K562 (cell line): Measurements from ENCODE around the gene HIVEP1. TPM values are rescaled to one million over a fixed set of nuclear protein-coding genes. Genes with fewer than 3 reads are reported as not detected.

ENCODE experiments used
- ATAC-seq: fragments of 200-7000 bp; cut with Tn5 transposase; 3 replicates; pipeline ENCODE4 v1.9.1; 2020; ENCODE audit warnings: moderate library complexity
- BruUV-seq: library from RNA; stranded (reverse); fragments of 400-500 nt; replicated peaks from 2 replicates; lab custom pipeline; 2021; lab: Mats Ljungman, UMichigan
- CTCF ChIA-PET: fragments of 300-600 bp; formaldehyde crosslinking; extraction: SDS; loops from one replicate; lab custom pipeline; 2021; ENCODE audit warnings: low intra/inter-chr PET ratio; lab: Yijun Ruan, JAX
- POLR2A ChIA-PET: fragments of 300-600, 350-650 bp; sonication (Branson Sonifier 250); formaldehyde crosslinking; extraction: SDS; loops from one replicate; lab custom pipeline; 2021; ENCODE audit warnings: antibody characterized with exemption, inconsistent platforms; lab: Yijun Ruan, JAX
- DNase-seq, 4 experiments: peaks; one replicate each; pipeline versions ENCODE4 v3.0.0 to v3.0.0-alpha.2; 2011 to 2018; ENCODE audit warnings: low spot score in 3 of 4, mixed read lengths in 3 of 4; ENCODE audit errors: extremely low read depth in 1 of 4
- FAIRE-seq: peaks from 2 replicates; lab custom pipeline; 2011; peaks lifted over from hg19 to GRCh38; lab: Jason Lieb, UNC
- H2AFZ ChIP-seq: 2 replicates; pipeline ENCODE4 v1.6.0; 2011; ENCODE audit warnings: low read depth, low read length, control low read depth, inconsistent platforms
- H3K27ac ChIP-seq: fragments of 200-600 bp; 3 replicates; pipeline ENCODE4 v1.8.0; 2011; ENCODE audit warnings: low read depth, mild to moderate bottlenecking, control low read depth, inconsistent platforms, low read length, moderate library complexity, mixed read lengths; ENCODE audit errors: extremely low read depth
- H3K27me3 ChIP-seq, 2 experiments: fragments of 300-600 bp in 1 of 2; 2 replicates in 1 of 2; 3 replicates in 1 of 2; pipeline versions ENCODE4 v1.6.0 to v1.8.0; 2011; ENCODE audit warnings: inconsistent platforms in 2 of 2, low read length in 2 of 2, mild to moderate bottlenecking in 1 of 2, mixed read lengths in 1 of 2, moderate library complexity in 1 of 2; ENCODE audit not compliant: control insufficient read depth in 2 of 2, insufficient read depth in 2 of 2
- H3K36me3 ChIP-seq: fragments of 300-600 bp; 3 replicates; pipeline ENCODE4 v1.8.0; 2011; ENCODE audit warnings: mild to moderate bottlenecking, low read length, inconsistent platforms; ENCODE audit not compliant: control insufficient read depth, insufficient read depth
- H3K4me1 ChIP-seq, 2 experiments: fragments of 200-600 bp in 1 of 2; replicated peaks in 1 of 2; 2 replicates in 1 of 2; 3 replicates in 1 of 2; pipeline versions ENCODE4 v1.5.1 to v1.8.0; 2011; ENCODE audit warnings: inconsistent platforms in 2 of 2, low read length in 2 of 2, mild to moderate bottlenecking in 1 of 2, mixed read lengths in 1 of 2, moderate library complexity in 1 of 2; ENCODE audit not compliant: control insufficient read depth in 2 of 2, insufficient read depth in 2 of 2
- H3K4me2 ChIP-seq: 2 replicates; pipeline ENCODE4 v1.6.1; 2011; ENCODE audit warnings: low read length, control low read depth, inconsistent platforms, mixed read lengths; ENCODE audit not compliant: insufficient read depth
- H3K4me3 ChIP-seq: fragments of 200-600 bp; sonication (generic), shearing (Covaris generic); 2 replicates; pipeline ENCODE4 v1.5.1; 2016; ENCODE audit warnings: control low read depth, inconsistent platforms
- H3K79me2 ChIP-seq: fragments of 200-600 bp; 3 replicates; pipeline ENCODE4 v1.8.0; 2011; ENCODE audit warnings: low read length, inconsistent platforms; ENCODE audit not compliant: control insufficient read depth, insufficient read depth
- H3K9ac ChIP-seq, 2 experiments: 2 replicates each; pipeline versions ENCODE4 v1.6.0 to v1.6.1; 2011; ENCODE audit warnings: low read depth in 2 of 2, low read length in 2 of 2, control low read depth in 1 of 2, inconsistent platforms in 1 of 2, mild to moderate bottlenecking in 1 of 2, mixed read lengths in 1 of 2; ENCODE audit not compliant: insufficient read depth in 1 of 2
- H3K9me1 ChIP-seq: one replicate; pipeline ENCODE4 v1.6.0; 2011; ENCODE audit warnings: inconsistent platforms, mild to moderate bottlenecking, low read length, moderate library complexity; ENCODE audit not compliant: control insufficient read depth, insufficient read depth
- H3K9me3 ChIP-seq: replicated peaks from 2 replicates; pipeline ENCODE4 v1.5.1; 2011; ENCODE audit warnings: low read depth, low read length, inconsistent platforms; ENCODE audit not compliant: control insufficient read depth, insufficient read depth
- H4K20me1 ChIP-seq: replicated peaks from 2 replicates; pipeline ENCODE4 v1.6.1; 2011; ENCODE audit warnings: low read length, inconsistent platforms, mixed read lengths; ENCODE audit not compliant: control insufficient read depth, insufficient read depth
- CBX2 ChIP-seq: fragments of 200-600 bp; sonication (generic); IDR thresholded peaks from one replicate; pipeline ENCODE4 v1.6.1; 2012; ENCODE audit warnings: mild to moderate bottlenecking, low read length, inconsistent platforms; ENCODE audit not compliant: insufficient read depth, poor library complexity, severe bottlenecking
- ERF ChIP-seq: fragments of 450-650 bp; formaldehyde crosslinking; IDR thresholded peaks from 2 replicates; pipeline ENCODE4 v1.4.0; 2020; ENCODE audit warnings: mild to moderate bottlenecking, mixed read lengths
- FOXM1 ChIP-seq, 2 experiments: fragments of 450-650 bp in 1 of 2; sonication (generic) in 1 of 2; formaldehyde crosslinking in 1 of 2; IDR thresholded peaks; 2 replicates each; pipeline versions ENCODE4 v1.6.1 to v1.9.0; 2017 to 2022; ENCODE audit warnings: low read depth in 2 of 2, mild to moderate bottlenecking in 2 of 2, missing genetic modification reagents in 1 of 2, moderate library complexity in 1 of 2
- MAX ChIP-seq: sonication (generic); formaldehyde crosslinking; IDR thresholded peaks from 2 replicates; pipeline ENCODE4 v1.9.0; 2022; ENCODE audit warnings: mild to moderate bottlenecking, missing genetic modification reagents
- MGA ChIP-seq: fragments of 450-650 bp; IDR thresholded peaks from 2 replicates; pipeline ENCODE4 v1.6.1; 2016; ENCODE audit warnings: mild to moderate bottlenecking, moderate library complexity
- NFE2 ChIP-seq: IDR thresholded peaks from 2 replicates; pipeline ENCODE4 v1.6.1; 2014; ENCODE audit warnings: antibody characterized with exemption, low read depth
- RBBP5 ChIP-seq: fragments of 200-600 bp; sonication (generic); IDR thresholded peaks from 2 replicates; pipeline ENCODE4 v1.6.1; 2012; ENCODE audit warnings: borderline replicate concordance, mild to moderate bottlenecking, low read length, control low read depth, inconsistent platforms; ENCODE audit not compliant: insufficient read depth, poor library complexity, severe bottlenecking
- SRSF7 ChIP-seq: fragments of 200-400 bp; formaldehyde crosslinking; optimal IDR thresholded peaks from 2 replicates; pipeline ENCODE3; 2017; ENCODE audit warnings: mild to moderate bottlenecking, low read depth, low read length
- TRIM28 ChIP-seq: fragments of 450-650 bp; IDR thresholded peaks from 2 replicates; pipeline ENCODE4 v1.6.1; 2017
- ZBTB1 ChIP-seq: sonication (generic); formaldehyde crosslinking; IDR thresholded peaks from 2 replicates; pipeline ENCODE4 v1.8.1; 2023; ENCODE audit warnings: missing genetic modification reagents, low read depth, mild to moderate bottlenecking, borderline replicate concordance
- ZNF778 ChIP-seq: fragments of 450-650 bp; formaldehyde crosslinking; IDR thresholded peaks from 2 replicates; pipeline ENCODE4 v1.4.0; 2020; ENCODE audit warnings: mild to moderate bottlenecking, moderate library complexity
- WGBS: fragments of 100-300 bp; shearing (Covaris generic); methylation state at CpG from one replicate; pipeline ENCODE4 v1.1.6; 2016; ENCODE audit warnings: low coverage, mixed read lengths; ENCODE audit not compliant: insufficient coverage; ENCODE audit errors: missing lambda C conversion rate; 5-methylcytosine and 5-hydroxymethylcytosine counted together
- in situ Hi-C: fragments of 300-500 bp; cut with MboI; formaldehyde crosslinking; loops from 4 replicates; pipeline ENCODE4 v1.15.0; 2018; ENCODE audit warnings: inconsistent platforms, mixed read lengths
- intact Hi-C: fragments of 100-400 bp; cut with micrococcal nuclease; formaldehyde crosslinking; loops from 2 replicates; pipeline ENCODE4 v1.14.2; 2022
- polyA plus RNA-seq, 8 experiments: library from polyadenylated mRNA; depleted of rRNA in 4 of 8; stranded (reverse) in 5 of 8; unstranded in 3 of 8; fragments of >200 nt; fragmentation: Nextera tagmentation in 2 of 8; fragmentation: Illumina TruSeq in 1 of 8; extraction: Ambion mirVana in 2 of 8; extraction: Trizol in 1 of 8; gene quantifications; 2 replicates each; pipeline versions ENCODE4 v1.2.1 to v1.2.3, GENCODE V29; 2011 to 2014; ENCODE audit warnings: inconsistent platforms in 1 of 8, missing spikeins in 1 of 8
- total RNA-seq, 7 experiments: library from RNA; depleted of rRNA in 6 of 7; stranded (reverse); fragments of >200 nt in 6 of 7; fragmentation: Illumina TruSeq in 2 of 7; extraction: Trizol in 2 of 7; gene quantifications; 2 replicates each; pipeline versions ENCODE4 v1.2.1 to v1.2.3, GENCODE V29; 2011 to 2021; ENCODE audit warnings: low replicate concordance in 1 of 7

The HIVEP1 gene
- total and polyA plus RNA-seq, 9 of the 15 experiments (the other 6 are each of a cell fraction or from before 2014, with no cell fraction given): 6.0 to 33.3 (median 21.7) TPM

GRCh38 chr6:12051861-12052368 lies 39.8 kb downstream of the HIVEP1 start:
- H3K4me1 ChIP-seq: no peaks in the 10 kb centered on the region; a peak in 1 of 5 replicates
- peaks cover 85% of the 10 kb centered on the region for H3K79me2 ChIP-seq
- WGBS: 78% methylated on average over 4 of the region's 4 CpGs
- no peak for DNase-seq
- H3K9me3 ChIP-seq: no peaks in the 10 kb centered on the region
- peaks cover 12% of the 10 kb centered on the region; the same call in 1 of the 3 replicates for H3K36me3 ChIP-seq
- in situ Hi-C loops: no loop called here
- intact Hi-C loops: no loop called here
- ChIA-PET POLR2A (no interaction called here), CTCF (no interaction called here)
- H3K9ac ChIP-seq: no peak overlapping the region
- H2AFZ ChIP-seq: no peak overlapping the region
- BruUV-seq: no TSS peak
- no peak overlapping the region for H3K4me2 ChIP-seq
- H3K9me1 ChIP-seq: no peaks in the 10 kb centered on the region
- no peak overlapping the region for H3K4me3 ChIP-seq
- H4K20me1 ChIP-seq: no peaks in the 10 kb centered on the region
- peak; percentile 33; the same call in 2 of the 3 replicates for ATAC-seq
- FAIRE-seq: peak; percentile 51
- no peak overlapping the region for H3K27ac ChIP-seq
- no peaks in the 10 kb centered on the region for H3K27me3 ChIP-seq
- TF ChIP-seq ZNF778 (CRISPR knock-in tag) (no peak), ZBTB1 (CRISPR knock-in tag) (no peak), TRIM28 (no peak), SRSF7 (no peak), ERF (no peak), NFE2 (no peak), CBX2 (no peak), MAX (no peak), MGA (no peak), FOXM1 (IDR thresholded peaks at IDR 0.05; ENCODE audit: low read depth) (no peak), FOXM1 (CRISPR knock-in tag; IDR thresholded peaks at IDR 0.05; ENCODE audit: low read depth) (no peak), RBBP5 (no peak)
